Chondrocyte (in vitro differentiated cells): Measurements from ENCODE around the gene HLA-DQA1. TPM values are rescaled to one million over a fixed set of nuclear protein-coding genes. Genes with fewer than 3 reads are reported as not detected.

Experiments used
- DNase-seq: peaks from one replicate; pipeline ENCODE4 v3.0.0; 2021; ENCODE audit warnings: mixed read lengths, low spot score
- H3K27ac Mint-ChIP-seq: one replicate; pipeline ENCODE4 v1.8.0; 2021; ENCODE audit warnings: mild to moderate bottlenecking, moderate library complexity, mixed read lengths; ENCODE audit not compliant: unreplicated experiment
- H3K27me3 Mint-ChIP-seq: 2 replicates; pipeline ENCODE4 v1.8.0; 2021; ENCODE audit warnings: low read depth, mixed read lengths
- H3K36me3 Mint-ChIP-seq: 2 replicates; pipeline ENCODE4 v1.8.0; 2021; ENCODE audit warnings: low read depth, mixed read lengths
- H3K4me1 Mint-ChIP-seq: 2 replicates; pipeline ENCODE4 v1.8.0; 2021; ENCODE audit warnings: low read depth, mild to moderate bottlenecking, mixed read lengths
- H3K4me3 Mint-ChIP-seq: one replicate; pipeline ENCODE4 v1.8.0; 2021; ENCODE audit warnings: mild to moderate bottlenecking, moderate library complexity, mixed read lengths; ENCODE audit not compliant: unreplicated experiment
- H3K9me3 Mint-ChIP-seq: 2 replicates; pipeline ENCODE4 v1.8.0; 2021; ENCODE audit warnings: low read depth, mixed read lengths
- CTCF ChIP-seq: fragments of 200-600 bp; sonication (generic); IDR thresholded peaks from 2 replicates; pipeline ENCODE4 v1.5.0; 2021; ENCODE audit warnings: antibody characterized with exemption, mild to moderate bottlenecking, moderate library complexity
- total RNA-seq: library from RNA; stranded (reverse); gene quantifications from 3 replicates; pipeline ENCODE4 v1.2.1, GENCODE V29; 2021

The HLA-DQA1 gene
- total RNA-seq, 1 donor from 2014 or later = not detected

GRCh38 chr6:32692019-32692418 is 54.8 kb downstream of the HLA-DQA1 start:
- Mint-ChIP-seq H3K36me3 (no peaks in the 10 kb centered on the region), H3K4me3 (no peak overlapping the region), H3K27me3 (peaks cover 30% of the 10 kb centered on the region), H3K27ac (no peak overlapping the region), H3K4me1 (no peaks in the 10 kb centered on the region), H3K9me3 (peaks cover 10% of the 10 kb centered on the region)
- no peak for TF ChIP-seq CTCF
- DNase-seq = no peak

Other genes starting within 250 kb of the HLA-DQA1 start
- gene BTNL2, start 230.2 kb upstream of the HLA-DQA1 start, total RNA-seq = not detected in 3 replicates
- not detected in 3 replicates for gene HLA-DRA, start 197.5 kb upstream of the HLA-DQA1 start, total RNA-seq
- gene HLA-DRB5, start 107.1 kb upstream of the HLA-DQA1 start, total RNA-seq = not detected in 3 replicates
- gene HLA-DRB1, start 47.6 kb upstream of the HLA-DQA1 start, total RNA-seq = not detected in 3 replicates
- not detected in 3 replicates for gene HLA-DQB1, start 29.3 kb downstream of the HLA-DQA1 start, total RNA-seq
- gene HLA-DQA2, start 104.0 kb downstream of the HLA-DQA1 start, total RNA-seq = not detected in 3 replicates
- gene HLA-DQB2, start 126.1 kb downstream of the HLA-DQA1 start, total RNA-seq = not detected in 3 replicates
- gene HLA-DOB, start 179.6 kb downstream of the HLA-DQA1 start, total RNA-seq = 0.25 to 0.56 TPM in 2 of 3 replicates, not detected in the other
- gene TAP2, start 201.3 kb downstream of the HLA-DQA1 start, total RNA-seq = 16.3 to 28.0 TPM (median 20.3 TPM) in 3 replicates
- gene PSMB8, start 206.6 kb downstream of the HLA-DQA1 start, total RNA-seq = 14.6 to 17.4 TPM (median 16.2 TPM) in 3 replicates
- 14.5 to 29.7 TPM (median 26.7 TPM) in 3 replicates for gene TAP1, start 216.3 kb downstream of the HLA-DQA1 start, total RNA-seq
- 0.90 to 1.2 TPM (median 1.2 TPM) in 3 replicates for gene PSMB9, start 216.8 kb downstream of the HLA-DQA1 start, total RNA-seq